GM19463 (cell line): ENCODE data around the gene POM121C.
"Not testable (repeated sequence)": the region's sequence is repeated elsewhere in the genome, so short reads cannot be mapped to it uniquely, and the experiment has no call there.

Experiments used
- ATAC-seq: cut with Tn5 transposase; IDR thresholded peaks from one replicate; pipeline ENCODE4 v1.9.1; 2021; ENCODE audit warnings: mild to moderate bottlenecking, moderate library complexity; ENCODE audit not compliant: unreplicated experiment

POM121C gene

DNA sequence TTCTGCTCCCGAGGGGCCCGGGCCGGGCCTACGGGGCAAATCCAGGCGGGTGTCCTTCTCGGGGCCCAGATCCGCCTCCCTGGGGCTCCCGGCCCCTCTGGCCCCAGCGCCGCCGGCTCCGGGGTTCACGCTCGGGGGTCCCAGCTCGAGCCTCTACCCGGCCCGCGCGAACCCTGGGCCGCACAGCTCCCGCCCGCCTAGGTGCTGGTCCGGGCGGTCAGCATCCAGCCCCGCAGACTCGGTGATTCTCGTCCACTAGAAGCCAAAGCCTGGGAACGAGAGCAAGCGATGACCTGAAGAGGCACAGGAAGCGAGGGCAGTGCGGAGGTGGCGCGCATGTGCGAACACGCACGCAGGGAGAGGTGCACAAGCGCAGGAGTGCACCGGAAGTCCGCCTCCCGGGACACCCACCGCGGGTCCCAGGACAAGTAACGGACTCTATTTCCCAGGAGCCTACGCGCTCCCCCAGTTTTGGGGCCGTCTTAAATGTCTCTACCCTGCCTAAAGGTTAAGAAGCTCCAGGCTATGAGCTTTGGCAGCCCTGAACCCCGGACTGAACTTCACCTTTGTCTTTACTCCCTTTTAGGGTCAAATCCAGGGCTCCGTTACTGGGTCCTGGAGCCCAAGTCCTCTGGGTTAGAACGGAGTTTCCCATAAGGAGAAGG, at the start of gene POM121C:
Gene POM121C, minus strand, starts transcription at position 321 of the 665 bp plus-strand sequence. CDS start 44,803 bp downstream, outside the sequence.
- ATAC-seq: peak; percentile 99

GRCh38 chr7:75534727-75535307, 48.7 kb upstream of the POM121C start:
- peak; percentile 82 for ATAC-seq

- no peak for ATAC-seq
These were observed 47.8 kb upstream of the POM121C start for GRCh38 chr7:75533926-75534325.

DNA sequence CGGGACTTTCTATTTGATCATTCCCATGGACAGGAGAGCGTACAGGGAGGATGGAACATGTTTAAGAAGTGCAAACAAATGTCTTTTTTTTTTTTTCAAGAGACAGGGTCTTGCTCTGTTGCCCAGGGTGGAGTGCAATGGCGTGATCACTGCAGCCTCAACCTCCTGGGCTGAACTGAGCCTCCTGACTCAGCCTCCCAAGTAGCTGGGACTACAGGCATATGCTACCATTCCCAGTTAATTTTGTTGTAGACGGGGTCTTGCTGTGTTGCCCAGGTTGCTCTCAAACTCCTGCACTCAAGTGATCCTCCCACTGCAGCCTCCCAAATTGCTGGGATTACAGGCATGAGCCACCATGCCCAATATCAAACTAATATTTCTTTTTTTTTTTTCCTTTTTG, 46.5 kb upstream of the POM121C start:
- ATAC-seq: no peak

- no peak for ATAC-seq
These were observed 45.3 kb upstream of the POM121C start for GRCh38 chr7:75531359-75531821.

DNA sequence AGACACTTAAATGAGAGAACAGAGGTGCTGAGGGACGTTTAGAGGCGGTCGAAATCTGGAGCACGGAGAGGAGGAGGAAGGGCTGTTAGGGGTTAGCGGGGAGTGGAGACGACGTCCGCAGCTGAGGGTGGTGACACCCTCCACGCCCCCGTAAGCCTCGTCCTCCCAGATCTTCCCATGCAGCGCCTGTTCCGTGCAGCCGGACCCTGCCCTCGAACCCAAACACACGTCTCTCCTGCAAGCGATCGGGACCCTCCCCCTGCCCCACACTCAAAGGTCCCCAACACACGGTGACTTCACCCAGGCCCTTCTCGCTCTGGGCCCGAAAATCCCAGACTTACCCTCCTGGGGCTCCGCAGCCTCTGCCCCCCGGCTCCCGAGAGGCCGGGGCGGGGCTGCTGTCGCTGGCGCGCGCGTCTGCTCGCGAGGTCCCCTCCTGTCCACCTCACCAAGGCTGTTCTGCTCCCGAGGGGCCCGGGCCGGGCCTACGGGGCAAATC, 41.2 kb upstream of the POM121C start:
- not testable (repeated sequence) for ATAC-seq

DNA sequence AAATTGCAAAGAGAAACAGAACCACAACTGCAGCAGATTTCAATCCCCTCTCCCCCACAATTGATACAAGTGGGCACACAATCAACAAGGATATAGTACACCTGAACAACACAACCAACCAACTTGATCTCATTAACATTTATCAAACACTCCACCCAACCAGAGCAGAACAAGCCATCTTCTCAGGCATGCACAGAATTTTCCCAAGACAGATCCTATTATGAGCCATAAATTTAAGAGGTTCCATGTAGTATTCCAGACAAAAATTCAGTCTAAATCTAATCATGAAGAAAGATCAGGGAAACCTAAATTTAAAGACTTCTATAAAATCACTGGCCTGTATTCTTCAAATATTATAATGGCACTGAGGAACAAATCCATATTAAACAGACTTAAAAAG, 35.6 kb upstream of the POM121C start:
- not testable (repeated sequence) for ATAC-seq

- not testable (repeated sequence) for ATAC-seq
These were observed 32.7 kb upstream of the POM121C start for GRCh38 chr7:75518842-75519241.

- peak; percentile 53 for ATAC-seq
These were observed 22.9 kb upstream of the POM121C start for GRCh38 chr7:75509033-75509432.

- not testable (repeated sequence) for ATAC-seq
These were observed 5.9 kb upstream of the POM121C start, which contains the start of gene SPDYE5 for GRCh38 chr7:75492020-75492419. SPDYE5 (plus strand) TSS chr7:75492320; CDS start chr7:75494048, 1,728 bp downstream.

- not testable (repeated sequence) for ATAC-seq
These were observed 632 bp downstream of the POM121C start for GRCh38 chr7:75485355-75485978.

- ATAC-seq: not testable (repeated sequence)
These were observed 5.8 kb downstream of the POM121C start for GRCh38 chr7:75480313-75480712.

DNA sequence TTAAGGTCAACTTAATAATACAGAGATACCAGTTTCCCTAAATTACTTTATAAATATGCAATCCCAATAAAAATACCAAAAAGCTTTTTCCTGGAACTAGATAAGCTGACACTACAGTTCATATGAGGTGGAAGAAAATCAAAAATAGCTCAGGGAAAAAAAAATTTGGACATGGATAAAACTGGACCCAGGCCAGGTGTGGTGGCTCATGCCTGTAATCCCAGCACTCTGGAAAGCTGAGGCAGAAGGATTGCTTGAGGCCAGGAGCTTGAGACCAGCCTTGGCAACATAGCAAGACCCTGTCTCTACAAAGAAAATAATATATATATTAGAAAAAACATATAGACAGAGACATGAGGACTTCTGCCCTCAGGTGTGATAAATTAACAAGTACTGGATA, 8.6 kb downstream of the POM121C start:
- not testable (repeated sequence) for ATAC-seq

- not testable (repeated sequence) for ATAC-seq
These were observed 15.9 kb downstream of the POM121C start for GRCh38 chr7:75470166-75470565.

DNA sequence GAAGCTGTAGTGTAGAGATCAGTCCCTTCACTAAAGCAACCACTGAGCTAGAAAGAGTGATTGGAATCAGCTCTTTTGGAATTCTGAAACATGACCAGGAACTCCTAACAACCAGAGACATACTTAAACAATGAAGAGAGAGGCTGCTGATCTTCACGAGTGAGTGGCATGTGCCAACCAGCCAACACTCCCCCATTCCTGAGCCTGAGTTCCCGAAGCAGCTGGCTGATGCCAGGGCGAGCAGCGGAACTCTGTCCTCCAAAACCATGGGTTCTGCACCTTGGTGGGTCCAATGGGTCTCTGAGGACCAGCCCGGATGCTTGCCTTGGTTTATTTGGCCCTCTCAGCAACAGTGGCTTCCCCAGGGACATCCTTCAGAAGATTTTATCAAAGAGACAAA, 25.6 kb downstream of the POM121C start:
- not testable (repeated sequence) for ATAC-seq

DNA sequence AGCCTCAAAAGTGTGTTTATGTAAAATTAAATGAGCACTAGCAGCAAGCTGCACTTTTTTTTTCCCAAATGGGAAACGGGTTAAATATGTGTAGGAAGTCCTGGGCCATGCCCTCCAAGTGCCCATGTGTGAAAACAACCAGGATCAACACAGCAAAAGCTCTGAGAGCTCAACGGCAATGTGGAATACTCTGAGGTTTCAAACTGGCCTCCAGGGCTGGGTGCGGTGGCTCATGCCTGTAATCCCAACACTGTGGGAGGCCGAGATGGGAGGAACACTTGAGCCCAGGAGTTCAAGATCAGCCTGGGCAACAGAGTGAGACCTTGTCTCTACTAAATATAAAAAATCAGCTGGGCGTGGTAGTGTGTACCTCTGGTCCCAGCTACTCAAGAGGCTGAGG, 28.1 kb downstream of the POM121C start:
- not testable (repeated sequence) for ATAC-seq

DNA sequence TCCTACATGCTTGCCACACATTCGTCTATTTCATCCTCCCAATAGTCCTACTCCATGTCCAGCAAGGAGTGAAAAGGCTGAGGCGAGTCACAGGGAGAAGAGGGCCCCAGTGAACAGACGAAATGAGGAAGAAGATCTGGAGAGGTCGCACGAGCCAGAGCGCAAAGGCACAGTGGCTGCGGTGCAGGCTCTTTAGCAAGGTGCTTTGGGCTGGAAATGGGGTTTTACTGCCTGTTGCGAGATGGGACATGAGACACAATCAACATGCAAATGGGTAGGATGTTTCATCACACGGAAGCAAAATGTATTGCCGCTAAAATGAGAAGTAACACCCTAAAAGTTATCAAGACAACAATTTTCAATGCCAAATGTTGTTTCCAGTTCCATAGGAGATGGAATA, 29.7 kb downstream of the POM121C start:
- not testable (repeated sequence) for ATAC-seq

- peak; percentile 88 for ATAC-seq
These were observed 33.6 kb downstream of the POM121C start for GRCh38 chr7:75452494-75452955.

DNA sequence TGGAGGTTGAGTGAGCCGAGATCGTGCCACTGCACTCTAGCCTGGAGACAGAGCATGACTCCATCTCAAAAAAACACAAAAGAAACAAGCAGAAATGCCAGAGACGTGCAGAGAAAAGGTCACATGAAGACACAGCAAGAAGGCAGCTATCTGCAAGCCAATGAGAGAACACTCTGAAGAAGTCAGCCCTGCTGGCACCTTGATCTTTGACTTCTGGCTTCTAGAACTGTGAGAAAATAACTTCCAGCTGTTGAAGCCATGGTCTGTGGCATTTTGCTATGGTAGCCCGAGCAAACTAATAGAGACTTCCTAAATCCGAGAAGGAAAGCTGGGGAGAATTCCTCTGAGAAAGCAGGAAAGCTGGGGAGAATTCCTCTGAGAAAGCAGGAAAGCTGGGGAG, 36.2 kb downstream of the POM121C start:
- ATAC-seq: not testable (repeated sequence)

DNA sequence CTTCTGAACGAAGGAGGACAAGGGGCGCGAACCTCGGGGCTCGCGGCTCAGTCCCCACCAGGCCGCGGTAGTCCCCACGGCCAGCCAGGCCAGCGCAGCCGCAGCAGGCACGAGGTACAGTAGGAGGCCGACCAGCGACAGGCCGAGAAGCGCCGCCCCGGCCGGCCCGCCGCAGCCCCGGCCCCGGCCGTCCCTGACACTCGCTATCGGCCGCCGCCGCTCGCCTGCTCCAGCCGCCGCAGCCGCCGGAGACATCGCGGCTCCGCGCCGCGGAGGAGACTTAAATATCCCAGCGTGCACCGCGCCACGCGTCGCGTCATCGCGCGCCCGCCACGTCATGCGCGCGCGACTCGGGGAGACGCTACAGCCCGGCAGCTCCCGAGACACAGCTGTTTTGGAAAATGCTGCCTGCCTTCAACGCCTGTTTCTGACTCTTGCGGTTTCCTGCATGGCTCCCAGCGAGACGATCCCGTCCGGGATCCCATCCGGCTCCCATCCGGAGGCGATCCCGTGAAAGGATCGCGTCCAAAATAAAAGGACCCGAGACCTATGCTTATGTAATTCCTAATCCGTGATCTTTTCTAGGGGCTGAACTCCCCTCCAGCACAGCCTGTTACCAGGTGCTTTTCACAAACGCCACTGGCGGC, 43.5 kb downstream of the POM121C start:
- peak; percentile 87 for ATAC-seq

GRCh38 chr7:75442101-75442464, 44.0 kb downstream of the POM121C start:
- peak; percentile 52 for ATAC-seq
